OCI-LY1 (cell line): ENCODE measurements around the gene GGN.

ENCODE experiments used
- H2AFZ ChIP-seq: fragments of 200-600 bp; sonication (generic), shearing (Covaris generic); 2 replicates; pipeline ENCODE4 v1.6.0; 2014; ENCODE audit warnings: antibody characterized with exemption, mild to moderate bottlenecking, low read length
- H3F3A ChIP-seq: fragments of 200-600 bp; sonication (generic), shearing (Covaris generic); 2 replicates; pipeline ENCODE4 v1.6.0; 2014; ENCODE audit warnings: mild to moderate bottlenecking, antibody characterized with exemption, low read length, moderate library complexity; ENCODE audit not compliant: insufficient read depth
- H3K27ac ChIP-seq: fragments of 200-600 bp; sonication (generic); 2 replicates; pipeline ENCODE4 v1.5.1; 2014; ENCODE audit warnings: low read length, mixed run types, mild to moderate bottlenecking, low read depth; ENCODE audit not compliant: poor library complexity, severe bottlenecking
- H3K27me3 ChIP-seq: fragments of 200-600 bp; sonication (generic); 2 replicates; pipeline ENCODE4 v1.6.0; 2014; ENCODE audit warnings: antibody characterized with exemption, mild to moderate bottlenecking, low read length, moderate library complexity; ENCODE audit not compliant: insufficient read depth
- H3K36me3 ChIP-seq: fragments of 200-600 bp; sonication (generic); 2 replicates; pipeline ENCODE4 v1.6.1; 2014; ENCODE audit warnings: mild to moderate bottlenecking, antibody characterized with exemption, low read length, moderate library complexity, mixed read lengths; ENCODE audit not compliant: insufficient read depth
- H3K4me1 ChIP-seq: fragments of 200-600 bp; sonication (generic); 2 replicates; pipeline ENCODE4 v1.5.1; 2014; ENCODE audit warnings: mild to moderate bottlenecking, low read length, moderate library complexity; ENCODE audit not compliant: insufficient read depth, severe bottlenecking
- H3K4me2 ChIP-seq: fragments of 200-600 bp; sonication (generic), shearing (Covaris generic); 2 replicates; pipeline ENCODE4 v1.6.1; 2014; ENCODE audit warnings: low read length
- H3K4me3 ChIP-seq: fragments of 200-600 bp; sonication (generic); 2 replicates; pipeline ENCODE4 v1.5.1; 2014; ENCODE audit warnings: low read length, low read depth, mild to moderate bottlenecking, mixed read lengths; ENCODE audit not compliant: poor library complexity, severe bottlenecking
- H3K79me2 ChIP-seq: fragments of 200-600 bp; shearing (Covaris generic); 2 replicates; pipeline ENCODE4 v1.6.1; 2016; ENCODE audit warnings: mixed run types, low read length, mixed read lengths; ENCODE audit not compliant: insufficient read depth
- H3K9ac ChIP-seq: fragments of 200-600 bp; sonication (generic), shearing (Covaris generic); 2 replicates; pipeline ENCODE4 v1.6.1; 2014; ENCODE audit warnings: mild to moderate bottlenecking, low read length, mixed read lengths
- H3K9me2 ChIP-seq: fragments of 200-600 bp; sonication (generic), shearing (Covaris generic); 2 replicates; pipeline ENCODE4 v1.6.1; 2014; ENCODE audit warnings: low read depth, mild to moderate bottlenecking, low read length, mixed read lengths
- H3K9me3 ChIP-seq: fragments of 200-600 bp; shearing (Covaris generic); 2 replicates; pipeline ENCODE4 v1.6.1; 2014; ENCODE audit warnings: low read length, mixed read lengths
- H4K20me1 ChIP-seq: fragments of 200-600 bp; sonication (generic), shearing (Covaris generic); 2 replicates; pipeline ENCODE4 v1.6.0; 2016; ENCODE audit warnings: mild to moderate bottlenecking, low read length; ENCODE audit not compliant: insufficient read depth
- EZH2 ChIP-seq: fragments of 200-600 bp; sonication (generic), shearing (Covaris generic); IDR thresholded peaks from 2 replicates; pipeline ENCODE4 v1.8.0; 2017; ENCODE audit warnings: borderline replicate concordance, mixed run types, mild to moderate bottlenecking, antibody characterized with exemption, low read length, moderate library complexity, mixed read lengths
- TF ChIP-seq, protein P1 (sequence below): fragments of 200-600 bp; sonication (generic), shearing (Covaris generic); IDR thresholded peaks from 2 replicates; pipeline ENCODE4 v1.5.1; 2017; ENCODE audit warnings: mild to moderate bottlenecking, antibody characterized with exemption, low read length, moderate library complexity, mixed read lengths

Gene GGN

DNA sequence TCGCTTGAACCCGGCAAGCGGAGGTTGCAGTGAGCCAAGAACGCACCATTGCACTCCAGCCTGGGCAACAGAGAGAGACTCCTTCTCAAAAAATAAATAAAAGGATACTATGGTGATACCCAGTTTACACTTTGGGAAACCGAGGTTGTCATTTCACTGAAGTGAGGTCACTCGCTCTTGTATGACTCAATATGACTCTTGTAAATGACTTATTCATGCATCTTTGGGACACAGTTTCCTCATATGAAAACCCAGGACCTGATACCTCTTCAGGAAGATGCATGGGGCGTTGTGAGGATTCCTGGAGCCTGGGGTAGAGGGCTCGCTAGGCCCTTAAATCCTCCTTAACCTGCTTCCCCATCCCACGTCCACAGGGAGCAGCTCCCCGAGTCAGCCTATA lies 9.0 kb downstream of the GGN start:
- no peak overlapping the region for H3K27ac ChIP-seq
- H3K9me3 ChIP-seq, result no peaks in the 10 kb centered on the region
- no peaks in the 10 kb centered on the region for H3K27me3 ChIP-seq
- peaks cover 13% of the 10 kb centered on the region for H3K79me2 ChIP-seq
- H4K20me1 ChIP-seq, result no peaks in the 10 kb centered on the region
- H3K9ac ChIP-seq, result no peak overlapping the region
- no peaks in the 10 kb centered on the region for H3F3A ChIP-seq
- H2AFZ ChIP-seq, result no peak overlapping the region
- TF ChIP-seq, protein P1, sequence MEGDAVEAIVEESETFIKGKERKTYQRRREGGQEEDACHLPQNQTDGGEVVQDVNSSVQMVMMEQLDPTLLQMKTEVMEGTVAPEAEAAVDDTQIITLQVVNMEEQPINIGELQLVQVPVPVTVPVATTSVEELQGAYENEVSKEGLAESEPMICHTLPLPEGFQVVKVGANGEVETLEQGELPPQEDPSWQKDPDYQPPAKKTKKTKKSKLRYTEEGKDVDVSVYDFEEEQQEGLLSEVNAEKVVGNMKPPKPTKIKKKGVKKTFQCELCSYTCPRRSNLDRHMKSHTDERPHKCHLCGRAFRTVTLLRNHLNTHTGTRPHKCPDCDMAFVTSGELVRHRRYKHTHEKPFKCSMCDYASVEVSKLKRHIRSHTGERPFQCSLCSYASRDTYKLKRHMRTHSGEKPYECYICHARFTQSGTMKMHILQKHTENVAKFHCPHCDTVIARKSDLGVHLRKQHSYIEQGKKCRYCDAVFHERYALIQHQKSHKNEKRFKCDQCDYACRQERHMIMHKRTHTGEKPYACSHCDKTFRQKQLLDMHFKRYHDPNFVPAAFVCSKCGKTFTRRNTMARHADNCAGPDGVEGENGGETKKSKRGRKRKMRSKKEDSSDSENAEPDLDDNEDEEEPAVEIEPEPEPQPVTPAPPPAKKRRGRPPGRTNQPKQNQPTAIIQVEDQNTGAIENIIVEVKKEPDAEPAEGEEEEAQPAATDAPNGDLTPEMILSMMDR, result no peak
- no peak for TF ChIP-seq EZH2
- H3K9me2 ChIP-seq, result no peaks in the 10 kb centered on the region
- no peak overlapping the region for H3K4me2 ChIP-seq
- peaks cover 20% of the 10 kb centered on the region for H3K4me1 ChIP-seq
- H3K4me3 ChIP-seq, result no peak overlapping the region
- H3K36me3 ChIP-seq, result peaks cover 61% of the 10 kb centered on the region

DNA sequence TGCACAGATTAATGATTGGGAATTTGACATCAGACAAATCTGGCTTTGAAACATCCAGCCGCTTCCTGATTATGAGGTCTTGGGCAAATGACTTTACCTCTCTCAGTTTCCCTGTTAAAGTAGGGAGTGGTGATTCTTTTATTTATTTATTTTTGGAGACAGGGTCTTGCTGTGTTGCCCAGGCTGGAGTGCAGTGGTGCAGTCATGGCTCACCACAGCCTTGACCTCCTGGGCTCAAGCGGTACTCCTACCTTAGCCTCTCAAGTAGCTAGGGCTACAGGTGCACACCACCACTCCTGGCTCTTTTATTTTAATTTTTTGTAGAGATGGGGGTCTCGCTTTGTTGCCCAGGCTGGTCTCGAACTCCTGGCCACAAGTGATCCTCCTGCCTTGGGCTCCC lies 10.8 kb downstream of the GGN start:
- no peak overlapping the region for H3K9ac ChIP-seq
- 0 out of 2 replicates have a peak overlapping the region, but pooled peaks have one; percentile 96 for H3K4me2 ChIP-seq
- no peak overlapping the region for H3K27ac ChIP-seq
- H2AFZ ChIP-seq, result no peak overlapping the region
- H4K20me1 ChIP-seq, result no peaks in the 10 kb centered on the region
- H3K9me2 ChIP-seq, result no peaks in the 10 kb centered on the region
- no peaks in the 10 kb centered on the region for H3K9me3 ChIP-seq
- TF ChIP-seq, protein P1, result no peak
- no peak for TF ChIP-seq EZH2
- peaks cover 45% of the 10 kb centered on the region for H3K36me3 ChIP-seq
- peaks cover 23% of the 10 kb centered on the region for H3K4me1 ChIP-seq
- H3K4me3 ChIP-seq, result no peak overlapping the region
- no peaks in the 10 kb centered on the region for H3F3A ChIP-seq
- peaks cover 13% of the 10 kb centered on the region for H3K79me2 ChIP-seq
- no peaks in the 10 kb centered on the region for H3K27me3 ChIP-seq

DNA sequence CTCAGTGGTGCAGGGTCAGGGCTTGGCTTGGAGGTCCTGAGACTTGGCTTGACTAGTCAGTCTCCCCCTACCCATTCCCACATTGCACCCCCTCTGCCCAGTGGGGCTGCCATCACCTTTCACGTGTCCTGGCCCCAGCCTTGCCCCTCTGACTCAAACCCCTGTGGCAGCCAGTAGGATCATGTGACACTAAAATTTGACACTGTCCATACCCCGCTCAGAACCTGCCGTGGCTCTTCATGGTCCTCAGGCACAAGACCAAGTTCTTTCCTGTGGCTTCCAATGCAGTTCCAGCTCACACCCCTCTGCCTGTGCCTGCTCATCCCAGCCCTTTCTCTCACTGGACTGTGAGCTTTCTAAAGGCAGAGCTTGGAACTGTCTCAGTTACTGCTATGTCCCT lies 11.3 kb downstream of the GGN start:
- Histone ChIP-seq H4K20me1 (no peaks in the 10 kb centered on the region), H3K9me3 (no peaks in the 10 kb centered on the region), H3K27ac (no peak overlapping the region), H3K9me2 (no peaks in the 10 kb centered on the region), H3K4me3 (no peak overlapping the region), H3K4me1 (peaks cover 23% of the 10 kb centered on the region), H3F3A (no peaks in the 10 kb centered on the region), H3K9ac (no peak overlapping the region), H2AFZ (no peak overlapping the region), H3K4me2 (peak overlapping the region; percentile 96; the same call in 1 of the 2 replicates), H3K79me2 (peaks cover 13% of the 10 kb centered on the region), H3K36me3 (peaks cover 40% of the 10 kb centered on the region), H3K27me3 (no peaks in the 10 kb centered on the region)
- TF ChIP-seq, protein P1, result no peak
- no peak for TF ChIP-seq EZH2
